Vagina (tissue), 2 donors: Measurements from ENCODE around the gene ZNF853. TPM values are rescaled to one million over a fixed set of nuclear protein-coding genes. Genes with fewer than 3 reads are reported as not detected.
"Not testable (repeated sequence)": the region's sequence is repeated elsewhere in the genome, so short reads cannot be mapped to it uniquely, and the experiment has no call there.

Experiments
- DNase-seq, 2 donors: peaks; one replicate each; pipeline ENCODE4 v3.0.0-alpha.2; 2017; ENCODE audit errors: extremely low spot score in 2 of 2
- H3K27ac ChIP-seq: fragments of 200-600 bp; sonication (generic); one replicate; pipeline ENCODE4 v1.5.1; 2019
- H3K27me3 ChIP-seq: fragments of 200-600 bp; sonication (generic); one replicate; pipeline ENCODE4 v1.5.1; 2019
- H3K36me3 ChIP-seq, 2 donors: fragments of 200-600 bp; sonication (generic); one replicate each; pipeline ENCODE4 v1.5.1; 2017 to 2019
- H3K4me1 ChIP-seq: fragments of 200-600 bp; sonication (generic); one replicate; pipeline ENCODE4 v1.5.1; 2019
- H3K4me3 ChIP-seq, 2 donors: fragments of 200-600 bp; sonication (generic); 1 replicate in 1 of 2; 2 replicates in 1 of 2; pipeline ENCODE4 v1.5.1; 2016 to 2019
- H3K9me3 ChIP-seq: fragments of 200-600 bp; sonication (generic); one replicate; pipeline ENCODE4 v1.5.1; 2019
- POLR2A ChIP-seq, 2 donors: fragments of 450-650 bp; IDR thresholded peaks; one replicate each; pipeline ENCODE4 v1.6.1; 2017; ENCODE audit warnings: antibody characterized with exemption in 2 of 2, mild to moderate bottlenecking in 2 of 2, moderate library complexity in 2 of 2
- POLR2AphosphoS5 ChIP-seq, 2 donors: sonication (generic); formaldehyde crosslinking; IDR thresholded peaks; one replicate each; pipeline ENCODE4 v1.9.0; 2017; ENCODE audit warnings: antibody characterized with exemption in 2 of 2, mild to moderate bottlenecking in 2 of 2, low read depth in 1 of 2; ENCODE audit not compliant: insufficient read depth in 1 of 2
- intact Hi-C: fragments of 100-400 bp; cut with DNase I; formaldehyde crosslinking; loops from one replicate; pipeline ENCODE4 v1.15.1; 2023
- total RNA-seq: library from RNA; depleted of rRNA; stranded (reverse); fragments of >200 nt; gene quantifications from one replicate; pipeline ENCODE4 v1.2.3, GENCODE V29; 2016
- TF ChIP-seq, protein P1 (sequence below), 3 experiments: fragments of 450-650 bp in 2 of 3; fragments of 200-600 bp in 1 of 3; sonication (generic) in 1 of 3; IDR thresholded peaks; one replicate each; pipeline ENCODE4 v1.5.1; 2017 to 2019; ENCODE audit warnings: antibody characterized with exemption in 3 of 3, mild to moderate bottlenecking in 2 of 3, moderate library complexity in 2 of 3

ZNF853 gene
- total RNA-seq, 1 donor from 2014 or later = 14.0 TPM

GRCh38 chr7:6575281-6576023, 40.0 kb upstream of the ZNF853 start:
- intact Hi-C loops = no loop called here
- peaks cover 8% of the 10 kb centered on the region for H3K4me1 ChIP-seq
- no peak for TF ChIP-seq POLR2AphosphoS5 (IDR thresholded peaks at IDR 0.05; ENCODE audit: insufficient read depth in 1 of 2, low read depth in 1 of 2)
- no peak for TF ChIP-seq POLR2A (IDR thresholded peaks at IDR 0.05)
- TF ChIP-seq, protein P1, sequence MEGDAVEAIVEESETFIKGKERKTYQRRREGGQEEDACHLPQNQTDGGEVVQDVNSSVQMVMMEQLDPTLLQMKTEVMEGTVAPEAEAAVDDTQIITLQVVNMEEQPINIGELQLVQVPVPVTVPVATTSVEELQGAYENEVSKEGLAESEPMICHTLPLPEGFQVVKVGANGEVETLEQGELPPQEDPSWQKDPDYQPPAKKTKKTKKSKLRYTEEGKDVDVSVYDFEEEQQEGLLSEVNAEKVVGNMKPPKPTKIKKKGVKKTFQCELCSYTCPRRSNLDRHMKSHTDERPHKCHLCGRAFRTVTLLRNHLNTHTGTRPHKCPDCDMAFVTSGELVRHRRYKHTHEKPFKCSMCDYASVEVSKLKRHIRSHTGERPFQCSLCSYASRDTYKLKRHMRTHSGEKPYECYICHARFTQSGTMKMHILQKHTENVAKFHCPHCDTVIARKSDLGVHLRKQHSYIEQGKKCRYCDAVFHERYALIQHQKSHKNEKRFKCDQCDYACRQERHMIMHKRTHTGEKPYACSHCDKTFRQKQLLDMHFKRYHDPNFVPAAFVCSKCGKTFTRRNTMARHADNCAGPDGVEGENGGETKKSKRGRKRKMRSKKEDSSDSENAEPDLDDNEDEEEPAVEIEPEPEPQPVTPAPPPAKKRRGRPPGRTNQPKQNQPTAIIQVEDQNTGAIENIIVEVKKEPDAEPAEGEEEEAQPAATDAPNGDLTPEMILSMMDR (IDR thresholded peaks at IDR 0.05) = no peak
- H3K36me3 ChIP-seq = peaks cover 0 to under 1% of the 10 kb centered on the region in 2 donors
- no peaks in the 10 kb centered on the region for H3K27me3 ChIP-seq
- no peak for DNase-seq
- H3K9me3 ChIP-seq = no peaks in the 10 kb centered on the region
- no peak overlapping the region for H3K27ac ChIP-seq
- no peak overlapping the region for H3K4me3 ChIP-seq

DNA sequence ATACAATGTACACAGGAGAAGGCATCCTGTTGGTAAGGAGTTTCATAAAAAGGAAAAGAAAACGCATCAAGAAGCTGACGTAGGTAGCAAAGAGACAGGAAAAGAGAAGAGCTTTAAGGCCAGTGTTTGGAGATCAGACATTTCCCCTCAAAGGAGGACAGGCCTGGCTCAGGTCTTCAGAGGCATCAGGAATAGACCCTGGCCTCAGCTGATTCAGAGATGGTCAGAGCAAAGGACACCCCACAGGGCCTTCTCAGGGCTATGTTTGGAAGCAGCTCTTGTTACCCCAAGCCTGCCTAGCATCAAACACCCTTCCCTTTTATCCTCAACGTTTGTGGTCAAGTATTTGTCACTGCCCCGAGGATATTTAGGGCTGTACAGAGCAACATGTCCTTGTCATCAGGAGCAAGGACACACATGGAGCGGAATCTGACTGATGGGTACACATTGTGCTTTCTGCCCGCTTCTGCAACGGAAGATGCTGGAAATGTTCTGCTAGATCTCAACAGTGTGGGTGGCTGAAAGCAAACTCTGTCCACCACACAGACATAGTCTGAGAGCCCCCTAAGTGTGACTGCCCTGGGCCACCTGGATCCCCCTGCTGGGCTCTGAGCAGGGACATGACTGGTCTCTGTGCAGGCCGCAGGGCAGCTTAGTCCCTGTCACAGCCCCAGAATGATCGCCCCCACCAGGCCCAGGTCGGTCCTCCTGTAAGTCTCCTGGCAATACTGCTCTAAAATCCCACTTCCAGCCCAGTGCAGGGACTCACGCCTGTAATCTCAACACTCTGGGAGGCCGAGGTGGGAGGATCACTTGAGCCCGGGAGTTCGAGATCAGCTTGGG, 39.2 kb upstream of the ZNF853 start:
- intact Hi-C loops = no loop called here
- TF ChIP-seq POLR2AphosphoS5 (IDR thresholded peaks at IDR 0.05; ENCODE audit: insufficient read depth in 1 of 2, low read depth in 1 of 2) = no peak

GRCh38 chr7:6576867-6577368, 38.5 kb upstream of the ZNF853 start:
- H3K4me1 ChIP-seq, H3K27me3 ChIP-seq, intact Hi-C loops, H3K9me3 ChIP-seq, DNase-seq: not testable (repeated sequence)
- Histone ChIP-seq H3K27ac (peak overlapping the region; percentile 85), H3K4me3 (peak overlapping the region; percentile 51 to 63), H3K36me3 (peaks cover 0 to 16% of the 10 kb centered on the region in 2 donors)

More for the DNA sequence above, 39.2 kb upstream of the ZNF853 start:
- Histone ChIP-seq H3K4me1 (peaks cover 8% of the 10 kb centered on the region), H3K36me3 (peaks cover 0 to 9% of the 10 kb centered on the region in 2 donors), H3K27me3 (no peaks in the 10 kb centered on the region), H3K27ac (no peak overlapping the region), H3K9me3 (no peaks in the 10 kb centered on the region), H3K4me3 (peak overlapping the region in 1 of 2 donors; percentile 63)
- DNase-seq = no peak

GRCh38 chr7:6577369-6578113, 37.9 kb upstream of the ZNF853 start, which contains the start of gene ZDHHC4:
ZDHHC4 (plus strand) TSS chr7:6577454; CDS start chr7:6580562, 3,108 bp downstream.
- Histone ChIP-seq H3K36me3 (peaks cover 0 to 22% of the 10 kb centered on the region in 2 donors), H3K4me1 (peaks cover 8% of the 10 kb centered on the region), H3K27me3 (no peaks in the 10 kb centered on the region), H3K4me3 (peak within 1 kb of the TSS; percentile 51 to 63), H3K27ac (peak within 1 kb of the TSS; percentile 85), H3K9me3 (no peaks in the 10 kb centered on the region)
- TF ChIP-seq, protein P1 (IDR thresholded peaks at IDR 0.05) = no peak
- TF ChIP-seq POLR2A (IDR thresholded peaks at IDR 0.05) (peak in 1 of 2 donors; percentile 81), POLR2AphosphoS5 (IDR thresholded peaks at IDR 0.05; ENCODE audit: insufficient read depth in 1 of 2, low read depth in 1 of 2) (peak; percentile 64 to 94)
- no peak for DNase-seq
- intact Hi-C loops = no loop called here

DNA sequence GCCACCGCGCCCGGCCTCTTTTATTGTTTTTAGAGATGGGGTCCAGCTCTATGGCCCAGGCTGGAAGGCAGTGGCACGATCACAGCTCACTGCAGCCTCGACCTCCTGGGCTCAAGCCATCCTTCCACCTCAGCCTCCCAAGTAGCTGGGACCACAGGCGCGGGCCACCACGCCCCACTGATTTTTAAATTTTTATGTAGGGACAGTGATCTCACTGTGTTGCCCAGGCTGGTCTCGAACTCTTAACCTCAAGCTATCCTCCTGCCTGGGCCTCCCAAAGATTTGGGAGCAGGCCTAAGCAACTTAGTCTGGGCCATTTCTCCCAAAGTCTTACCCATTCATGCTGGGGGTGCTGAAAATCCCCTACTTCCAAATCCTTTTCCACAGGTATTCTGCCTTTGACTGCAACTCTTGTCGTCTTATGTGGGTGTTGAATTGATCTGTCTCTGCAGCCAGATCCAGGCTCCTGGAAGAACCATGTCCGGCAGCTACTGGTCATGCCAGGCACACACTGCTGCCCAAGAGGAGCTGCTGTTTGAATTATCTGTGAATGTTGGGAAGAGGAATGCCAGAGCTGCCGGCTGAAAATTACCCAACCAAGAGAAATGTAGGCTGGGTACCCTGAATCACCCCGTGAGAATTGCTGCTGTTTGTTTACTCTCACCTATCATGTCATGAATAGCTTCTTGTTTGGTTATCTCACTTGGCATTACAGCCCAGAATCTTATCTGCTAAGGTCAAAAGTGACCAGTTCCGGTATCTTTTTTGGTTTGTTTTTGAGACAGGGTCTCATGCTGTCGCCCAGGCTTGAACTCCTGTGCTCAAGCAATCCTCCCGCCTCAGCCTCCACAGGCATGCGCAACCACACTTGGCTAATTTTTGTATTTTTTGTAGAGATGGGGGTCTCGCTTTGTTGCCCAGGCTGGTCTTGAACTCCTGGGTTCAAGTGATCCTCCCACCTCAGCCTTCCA, 37.0 kb upstream of the ZNF853 start:
- peak overlapping the region; percentile 51 to 63 for H3K4me3 ChIP-seq
- intact Hi-C loops = no loop called here
- peaks cover 0 to 28% of the 10 kb centered on the region in 2 donors for H3K36me3 ChIP-seq
- no peak for DNase-seq
- no peak for TF ChIP-seq POLR2A (IDR thresholded peaks at IDR 0.05)
- TF ChIP-seq, protein P1 (IDR thresholded peaks at IDR 0.05) = no peak
- TF ChIP-seq POLR2AphosphoS5 (IDR thresholded peaks at IDR 0.05; ENCODE audit: insufficient read depth in 1 of 2, low read depth in 1 of 2) = no peak
- peaks cover 8% of the 10 kb centered on the region for H3K4me1 ChIP-seq
- no peaks in the 10 kb centered on the region for H3K27me3 ChIP-seq
- peak overlapping the region; percentile 85 for H3K27ac ChIP-seq
- H3K9me3 ChIP-seq = no peaks in the 10 kb centered on the region
